ENCODE data around the gene PDCD1.

PDCD1 gene

DNA sequence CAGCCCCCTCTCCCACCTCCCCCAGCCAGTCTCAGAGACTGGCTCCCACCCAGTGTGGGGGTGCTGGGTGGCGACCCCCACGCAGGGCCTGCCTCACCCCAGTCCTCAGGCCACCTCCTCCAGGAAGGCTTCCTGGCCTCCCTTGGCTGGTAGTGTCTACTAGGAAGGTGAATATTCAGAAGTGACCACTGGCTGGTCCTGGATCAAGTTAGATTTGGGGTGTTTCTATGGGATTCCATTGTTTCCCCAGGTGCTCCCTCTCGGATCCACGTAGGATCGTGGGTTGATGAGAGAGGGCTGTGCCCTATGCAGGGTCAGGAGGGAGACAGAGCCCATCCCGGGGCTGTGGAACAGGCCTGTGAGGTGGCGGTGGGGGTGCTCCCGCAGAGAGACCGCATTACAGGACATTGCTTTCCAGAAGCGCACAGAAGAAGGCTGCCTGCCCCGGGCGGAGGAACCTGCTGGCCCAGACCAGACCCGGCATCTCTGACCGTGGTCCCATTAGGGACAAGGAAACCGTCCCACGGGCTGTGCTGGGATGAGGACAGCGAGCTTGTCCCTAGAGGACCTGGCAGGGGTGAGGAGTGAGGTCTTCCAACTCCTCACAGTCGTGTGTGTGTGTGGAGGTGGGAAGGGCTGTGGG lies 3.3 kb downstream of the PDCD1 start:
- TF ChIP-seq, protein P1, sequence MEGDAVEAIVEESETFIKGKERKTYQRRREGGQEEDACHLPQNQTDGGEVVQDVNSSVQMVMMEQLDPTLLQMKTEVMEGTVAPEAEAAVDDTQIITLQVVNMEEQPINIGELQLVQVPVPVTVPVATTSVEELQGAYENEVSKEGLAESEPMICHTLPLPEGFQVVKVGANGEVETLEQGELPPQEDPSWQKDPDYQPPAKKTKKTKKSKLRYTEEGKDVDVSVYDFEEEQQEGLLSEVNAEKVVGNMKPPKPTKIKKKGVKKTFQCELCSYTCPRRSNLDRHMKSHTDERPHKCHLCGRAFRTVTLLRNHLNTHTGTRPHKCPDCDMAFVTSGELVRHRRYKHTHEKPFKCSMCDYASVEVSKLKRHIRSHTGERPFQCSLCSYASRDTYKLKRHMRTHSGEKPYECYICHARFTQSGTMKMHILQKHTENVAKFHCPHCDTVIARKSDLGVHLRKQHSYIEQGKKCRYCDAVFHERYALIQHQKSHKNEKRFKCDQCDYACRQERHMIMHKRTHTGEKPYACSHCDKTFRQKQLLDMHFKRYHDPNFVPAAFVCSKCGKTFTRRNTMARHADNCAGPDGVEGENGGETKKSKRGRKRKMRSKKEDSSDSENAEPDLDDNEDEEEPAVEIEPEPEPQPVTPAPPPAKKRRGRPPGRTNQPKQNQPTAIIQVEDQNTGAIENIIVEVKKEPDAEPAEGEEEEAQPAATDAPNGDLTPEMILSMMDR (IDR thresholded peaks at IDR 0.05; ENCODE audit: low read depth, low read length), result no peak
- DNase-seq (ENCODE audit: extremely low read depth, low read depth), result no peak

DNA sequence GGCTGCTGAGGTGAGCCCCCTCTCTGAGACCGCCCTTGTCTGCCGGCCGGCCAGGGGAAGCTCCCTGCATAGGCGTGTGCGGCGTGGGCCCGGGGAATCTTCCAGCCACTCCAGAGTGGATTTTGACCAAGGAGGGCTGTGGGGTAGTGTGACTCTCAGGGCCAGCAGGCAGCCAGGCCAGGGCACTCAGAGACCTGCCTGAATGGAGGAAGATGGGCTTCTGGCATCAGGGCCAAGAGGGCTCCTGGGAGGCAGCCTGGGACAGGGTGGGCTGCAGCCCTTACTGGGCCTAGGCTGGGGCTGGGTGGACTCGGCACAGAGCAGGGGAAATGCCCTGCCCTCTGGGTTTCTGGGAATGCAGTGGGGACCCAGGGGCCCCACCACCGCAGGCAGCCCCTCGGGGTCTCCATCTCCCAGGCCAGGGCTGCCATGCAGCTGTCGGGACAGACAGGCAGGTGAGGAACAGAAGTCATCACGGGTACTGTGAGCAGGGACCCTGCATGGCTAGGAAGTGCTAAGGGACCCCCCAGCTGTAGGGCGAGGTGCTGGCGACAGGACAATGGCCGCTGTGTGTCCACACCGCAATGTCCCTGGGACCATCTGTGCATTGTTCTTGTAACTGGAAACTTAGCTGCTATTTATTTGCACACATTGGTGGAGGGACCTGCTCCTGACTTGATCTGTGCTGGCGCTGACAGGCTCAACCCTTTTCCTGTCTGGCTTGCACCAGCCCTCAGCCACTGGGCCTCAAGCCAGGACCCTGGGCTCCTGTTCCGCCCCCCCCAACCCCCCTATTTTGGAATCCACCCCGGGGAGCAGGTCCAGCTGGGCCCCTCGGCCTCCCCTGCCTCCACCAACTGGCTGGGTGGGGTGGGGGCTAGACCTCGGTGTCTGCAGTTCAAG lies 4.1 kb downstream of the PDCD1 start:
- DNase-seq (ENCODE audit: extremely low read depth, low read depth), result no peak
- TF ChIP-seq, protein P1 (IDR thresholded peaks at IDR 0.05; ENCODE audit: low read depth, low read length), result no peak

DNA sequence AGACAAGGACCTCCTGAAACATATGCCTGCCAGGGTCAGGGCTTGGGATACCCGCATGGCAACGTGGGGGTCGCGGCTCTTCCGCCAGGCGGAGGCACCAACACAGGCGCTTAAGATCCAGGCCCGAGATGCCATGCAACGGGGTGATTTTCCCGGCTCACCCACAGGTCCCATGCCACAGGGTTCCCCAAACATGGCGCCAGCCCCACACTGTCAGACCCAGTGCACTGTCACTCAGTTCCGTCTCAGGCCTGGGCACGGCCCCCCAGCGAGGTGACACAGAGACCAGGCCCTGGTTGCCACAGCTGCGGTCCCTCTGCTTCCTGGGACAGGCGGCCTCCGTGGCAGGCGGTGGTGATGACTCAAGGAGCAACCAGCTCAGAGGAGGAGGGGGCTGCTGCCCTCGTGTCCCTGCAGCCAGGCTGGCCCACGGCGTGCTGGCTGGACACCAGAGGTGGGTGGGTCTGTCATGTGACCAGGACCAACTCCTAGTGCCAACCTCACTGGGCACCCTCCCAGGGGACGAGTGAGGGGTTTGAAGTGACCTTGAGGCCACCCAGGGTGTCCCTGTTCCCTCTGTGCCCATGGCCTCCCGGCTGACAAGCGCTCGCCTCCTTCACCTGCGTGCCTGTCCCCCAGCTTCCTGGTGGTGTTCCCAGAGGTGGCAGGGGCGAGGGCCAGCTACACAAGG lies 4.9 kb downstream of the PDCD1 start:
- DNase-seq (ENCODE audit: extremely low read depth, low read depth), result no peak
- TF ChIP-seq, protein P1 (IDR thresholded peaks at IDR 0.05; ENCODE audit: low read depth, low read length), result no peak

DNA sequence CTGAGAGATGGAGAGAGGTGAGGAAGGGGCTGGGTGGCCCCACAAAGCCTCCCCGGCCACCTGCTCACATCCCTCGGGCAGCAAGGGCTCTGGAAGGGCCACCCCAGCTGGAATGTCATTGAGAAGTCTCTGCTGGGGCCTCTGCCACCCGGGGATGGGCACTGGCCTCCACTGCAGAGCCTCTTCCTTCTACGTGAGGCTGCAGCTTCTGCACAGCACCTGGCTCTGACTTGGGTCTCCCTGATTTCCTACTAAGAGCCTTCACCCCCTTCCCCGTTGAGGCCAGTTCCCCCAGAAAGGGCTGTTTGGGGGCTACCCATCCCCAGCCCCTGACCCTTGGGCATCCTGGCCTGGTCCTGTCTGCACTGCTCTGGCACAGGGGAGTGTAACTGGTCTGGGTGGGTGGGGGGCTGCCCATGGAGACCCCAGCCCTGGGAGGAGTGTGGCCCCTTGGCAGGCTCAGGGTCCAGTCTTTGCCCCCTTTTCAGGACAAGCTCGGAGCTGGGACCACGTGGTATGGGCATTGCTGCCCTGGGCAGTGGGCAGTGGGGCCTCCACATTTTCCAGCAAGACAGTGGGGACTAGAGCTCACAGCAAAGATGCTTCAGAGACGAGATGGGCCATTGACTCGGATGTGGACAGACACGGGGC lies 5.6 kb downstream of the PDCD1 start:
- DNase-seq (ENCODE audit: extremely low read depth, low read depth), result no peak
- TF ChIP-seq, protein P1 (IDR thresholded peaks at IDR 0.05; ENCODE audit: low read depth, low read length), result no peak

GRCh38 chr2:241852116-241852980 lies 6.3 kb downstream of the PDCD1 start:
- TF ChIP-seq, protein P1 (IDR thresholded peaks at IDR 0.05; ENCODE audit: low read depth, low read length), result no peak
- no peak for DNase-seq (ENCODE audit: extremely low read depth, low read depth)

DNA sequence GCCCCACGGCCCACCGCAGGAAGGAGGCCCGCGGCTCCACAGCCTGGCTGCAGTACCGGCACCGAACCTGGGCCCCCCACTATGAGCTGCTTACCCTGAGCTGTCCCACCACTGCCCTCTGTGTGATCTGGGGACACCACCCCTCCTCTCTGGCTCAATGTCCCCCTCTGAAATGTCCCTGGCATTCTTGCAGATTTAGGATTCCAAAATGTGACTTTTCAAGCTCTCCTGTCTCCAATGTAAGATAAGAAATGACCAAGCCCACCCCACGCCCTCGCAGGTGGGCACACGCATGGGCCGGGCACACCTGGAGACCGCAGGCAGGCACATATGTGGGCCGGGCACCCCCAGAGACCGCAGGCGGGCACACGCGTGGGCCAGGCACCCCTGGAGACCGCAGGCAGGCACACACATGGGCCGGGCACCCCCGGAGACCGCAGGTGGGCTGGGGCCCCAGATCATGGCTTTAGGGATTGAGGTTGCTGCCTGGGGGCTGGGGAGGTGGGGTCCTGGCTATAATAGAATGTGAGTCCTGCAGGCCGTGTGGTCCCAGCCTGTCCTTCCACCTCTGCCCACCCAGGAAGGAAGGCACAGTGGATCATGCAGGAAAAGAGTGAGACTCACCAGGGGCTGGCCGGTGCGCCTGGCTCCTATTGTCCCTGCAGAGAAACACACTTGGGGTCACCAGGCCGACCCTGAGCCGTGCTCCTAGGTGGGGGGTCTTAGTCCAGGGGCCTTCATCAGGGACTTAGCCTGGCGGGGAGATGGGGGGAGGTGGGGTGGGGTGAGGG lies 7.2 kb downstream of the PDCD1 start:
- TF ChIP-seq, protein P1 (IDR thresholded peaks at IDR 0.05; ENCODE audit: low read depth, low read length), result no peak
- DNase-seq (ENCODE audit: extremely low read depth, low read depth), result no peak

Measured in AG09319 (cell line).